Measurements from ENCODE around the gene RILP.
A peak's percentile ranks its signal among the peaks of the same experiment; 100 is the strongest.

The RILP gene

DNA sequence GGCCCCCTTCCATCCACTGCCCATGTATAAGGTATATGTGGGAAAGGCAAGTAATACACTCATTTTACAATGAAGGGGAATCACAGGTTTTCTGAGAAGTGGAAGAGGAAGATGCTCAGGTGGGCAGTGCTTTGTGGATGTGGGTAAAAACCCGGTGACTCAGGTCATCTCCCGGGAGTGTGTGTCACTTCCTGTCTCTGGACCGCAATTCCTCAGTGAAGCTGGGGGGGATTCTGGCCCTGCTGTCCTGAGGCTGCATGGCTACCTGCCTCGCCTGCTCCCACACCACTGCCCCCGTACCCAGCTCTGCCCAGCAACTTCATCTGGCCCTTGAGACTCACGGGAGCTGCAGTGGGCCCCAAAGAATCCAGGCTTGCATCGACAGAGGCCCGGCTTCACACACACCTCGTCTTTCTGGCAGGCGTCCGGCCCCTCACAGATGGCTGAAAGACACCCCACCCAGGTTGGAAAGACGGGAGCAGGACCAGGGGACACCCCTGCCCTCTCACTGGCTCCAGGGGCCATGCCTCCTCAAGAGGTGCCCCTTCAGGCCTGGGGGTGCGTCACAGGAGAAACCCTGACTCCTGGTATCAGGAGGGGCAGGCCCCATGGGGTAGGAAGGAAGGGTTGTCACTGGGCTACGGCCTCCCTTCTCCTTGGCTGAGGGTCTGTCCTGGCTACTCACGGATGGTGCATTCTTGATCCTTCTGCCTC lies 5.0 kb downstream of the RILP start:
- no peaks in the 10 kb centered on the region for H3K9me3 ChIP-seq (ENCODE audit: control insufficient read depth, insufficient read depth, low read length)
- H3K4me3 ChIP-seq (ENCODE audit: low read length), result peak overlapping the region; percentile 75
- 0 out of 2 replicates have a peak overlapping the region, but pooled peaks have one; percentile 4 for H3K27ac ChIP-seq (ENCODE audit: low read depth, low read length)
- H3K4me1 ChIP-seq (ENCODE audit: control insufficient read depth, low read length), result peaks cover 40% of the 10 kb centered on the region
- H4K20me1 ChIP-seq (ENCODE audit: control insufficient read depth, insufficient read depth, low read depth, low read length), result no peaks in the 10 kb centered on the region
- peaks cover 8% of the 10 kb centered on the region for H3F3A ChIP-seq (ENCODE audit: control insufficient read depth, insufficient read depth)
- H3K4me2 ChIP-seq (ENCODE audit: low read length), result peak overlapping the region; percentile 68
- TF ChIP-seq EZH2phosphoT487 (IDR thresholded peaks at IDR 0.05; ENCODE audit: borderline replicate concordance, low read length), result no peak
- TF ChIP-seq, protein P1, sequence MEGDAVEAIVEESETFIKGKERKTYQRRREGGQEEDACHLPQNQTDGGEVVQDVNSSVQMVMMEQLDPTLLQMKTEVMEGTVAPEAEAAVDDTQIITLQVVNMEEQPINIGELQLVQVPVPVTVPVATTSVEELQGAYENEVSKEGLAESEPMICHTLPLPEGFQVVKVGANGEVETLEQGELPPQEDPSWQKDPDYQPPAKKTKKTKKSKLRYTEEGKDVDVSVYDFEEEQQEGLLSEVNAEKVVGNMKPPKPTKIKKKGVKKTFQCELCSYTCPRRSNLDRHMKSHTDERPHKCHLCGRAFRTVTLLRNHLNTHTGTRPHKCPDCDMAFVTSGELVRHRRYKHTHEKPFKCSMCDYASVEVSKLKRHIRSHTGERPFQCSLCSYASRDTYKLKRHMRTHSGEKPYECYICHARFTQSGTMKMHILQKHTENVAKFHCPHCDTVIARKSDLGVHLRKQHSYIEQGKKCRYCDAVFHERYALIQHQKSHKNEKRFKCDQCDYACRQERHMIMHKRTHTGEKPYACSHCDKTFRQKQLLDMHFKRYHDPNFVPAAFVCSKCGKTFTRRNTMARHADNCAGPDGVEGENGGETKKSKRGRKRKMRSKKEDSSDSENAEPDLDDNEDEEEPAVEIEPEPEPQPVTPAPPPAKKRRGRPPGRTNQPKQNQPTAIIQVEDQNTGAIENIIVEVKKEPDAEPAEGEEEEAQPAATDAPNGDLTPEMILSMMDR (IDR thresholded peaks at IDR 0.05; ENCODE audit: low read depth, low read length, poor library complexity, severe bottlenecking), result no peak
- no peaks in the 10 kb centered on the region for H3K9me2 ChIP-seq (replicated peaks; ENCODE audit: control insufficient read depth, low read length)
- peaks cover 3% of the 10 kb centered on the region; the same call in 1 of the 2 replicates for H3K36me3 ChIP-seq (ENCODE audit: control insufficient read depth, low read length)
- H3K79me2 ChIP-seq (ENCODE audit: control insufficient read depth, low read length), result no peaks in the 10 kb centered on the region
- no peaks in the 10 kb centered on the region for H3K27me3 ChIP-seq (ENCODE audit: control insufficient read depth, low read length)

DNA sequence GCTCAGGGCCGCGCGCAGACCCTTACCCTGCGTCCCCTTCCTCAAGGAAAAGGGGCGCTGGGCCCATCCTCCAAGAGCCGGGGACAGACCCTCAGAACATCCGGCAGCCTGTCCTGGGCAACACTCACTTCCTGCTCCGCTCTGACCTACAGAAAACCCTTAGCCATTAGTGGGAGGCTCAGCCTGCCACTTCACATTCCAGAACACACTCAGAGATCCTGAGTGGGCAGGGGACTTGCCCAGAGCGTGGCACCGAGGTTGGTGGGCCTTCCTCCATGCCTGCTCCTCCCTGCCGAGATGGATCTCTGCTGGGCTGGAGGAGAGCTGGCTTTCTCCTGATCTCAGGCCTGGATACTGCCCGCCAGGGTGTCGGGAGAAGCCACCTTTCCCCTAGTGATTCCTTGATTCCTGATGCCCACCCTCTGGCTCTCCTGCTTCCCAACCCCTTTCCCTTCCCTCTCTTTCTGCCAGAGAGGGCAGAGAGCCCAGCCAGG lies 5.6 kb downstream of the RILP start:
- H3K4me1 ChIP-seq (ENCODE audit: control insufficient read depth, low read length), result peaks cover 35% of the 10 kb centered on the region
- H3K4me2 ChIP-seq (ENCODE audit: low read length), result peak overlapping the region; percentile 68

DNA sequence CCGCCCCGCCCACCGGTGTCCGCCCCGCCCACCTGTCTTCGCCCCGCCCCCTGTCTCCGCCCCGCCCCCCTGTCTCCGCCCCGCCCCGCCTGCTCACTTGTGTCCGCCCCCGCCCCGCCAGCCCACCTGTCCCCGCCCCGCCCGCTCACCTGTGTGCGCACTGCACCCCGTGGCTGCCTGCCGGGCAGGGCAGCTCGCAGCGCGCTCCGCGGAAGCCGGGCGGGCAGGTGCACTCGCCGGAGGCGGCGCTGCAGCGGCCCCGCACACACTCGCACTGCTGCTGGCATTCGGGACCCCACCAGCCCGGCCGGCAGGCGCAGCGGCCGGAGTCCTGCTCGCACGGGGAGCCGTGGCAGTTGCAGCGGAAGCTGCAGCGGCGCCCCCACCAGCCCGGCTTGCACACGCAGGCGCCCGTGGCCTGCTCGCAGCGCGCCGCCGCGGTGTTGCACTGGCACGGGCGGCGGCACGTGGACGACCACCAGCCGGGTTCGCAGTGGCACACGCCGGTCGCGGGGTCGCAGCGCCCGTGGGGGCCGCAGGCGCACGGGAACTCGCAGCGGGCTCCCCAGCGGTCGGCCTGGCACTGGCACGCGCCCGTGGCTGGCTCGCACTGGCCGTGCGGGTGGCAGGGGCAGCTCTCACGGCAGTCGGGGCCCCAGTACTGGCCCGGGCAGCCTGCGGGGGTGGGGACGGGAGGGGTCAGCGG lies 6.2 kb downstream of the RILP start:
- no peaks in the 10 kb centered on the region for H3K9me3 ChIP-seq (ENCODE audit: control insufficient read depth, insufficient read depth, low read length)
- H4K20me1 ChIP-seq (ENCODE audit: control insufficient read depth, insufficient read depth, low read depth, low read length), result no peaks in the 10 kb centered on the region
- H3K36me3 ChIP-seq (ENCODE audit: control insufficient read depth, low read length), result peaks cover 3% of the 10 kb centered on the region; the same call in 1 of the 2 replicates
- H3K79me2 ChIP-seq (ENCODE audit: control insufficient read depth, low read length), result no peaks in the 10 kb centered on the region
- peaks cover 8% of the 10 kb centered on the region for H3F3A ChIP-seq (ENCODE audit: control insufficient read depth, insufficient read depth)
- peaks cover 32% of the 10 kb centered on the region for H3K4me1 ChIP-seq (ENCODE audit: control insufficient read depth, low read length)
- peak overlapping the region; percentile 4; the same call in 1 of the 2 replicates for H3K27ac ChIP-seq (ENCODE audit: low read depth, low read length)
- peak overlapping the region; percentile 68 for H3K4me2 ChIP-seq (ENCODE audit: low read length)
- no peaks in the 10 kb centered on the region for H3K27me3 ChIP-seq (ENCODE audit: control insufficient read depth, low read length)
- H3K4me3 ChIP-seq (ENCODE audit: low read length), result peak overlapping the region; percentile 75
- no peak for TF ChIP-seq EZH2phosphoT487 (IDR thresholded peaks at IDR 0.05; ENCODE audit: borderline replicate concordance, low read length)
- TF ChIP-seq, protein P1 (IDR thresholded peaks at IDR 0.05; ENCODE audit: low read depth, low read length, poor library complexity, severe bottlenecking), result peak; percentile 35
- H3K9me2 ChIP-seq (replicated peaks; ENCODE audit: control insufficient read depth, low read length), result no peaks in the 10 kb centered on the region

More for the DNA sequence above, 5.6 kb downstream of the RILP start:
- Histone ChIP-seq H3K36me3 (ENCODE audit: control insufficient read depth, low read length) (peaks cover 3% of the 10 kb centered on the region; the same call in 1 of the 2 replicates), H3K79me2 (ENCODE audit: control insufficient read depth, low read length) (no peaks in the 10 kb centered on the region), H3K4me3 (ENCODE audit: low read length) (peak overlapping the region; percentile 75), H4K20me1 (ENCODE audit: control insufficient read depth, insufficient read depth, low read depth, low read length) (no peaks in the 10 kb centered on the region), H3K27ac (ENCODE audit: low read depth, low read length) (peak overlapping the region; percentile 4; the same call in 1 of the 2 replicates), H3K9me2 (replicated peaks; ENCODE audit: control insufficient read depth, low read length) (no peaks in the 10 kb centered on the region), H3K9me3 (ENCODE audit: control insufficient read depth, insufficient read depth, low read length) (no peaks in the 10 kb centered on the region), H3F3A (ENCODE audit: control insufficient read depth, insufficient read depth) (peaks cover 8% of the 10 kb centered on the region), H3K27me3 (ENCODE audit: control insufficient read depth, low read length) (no peaks in the 10 kb centered on the region)
- TF ChIP-seq, protein P1 (IDR thresholded peaks at IDR 0.05; ENCODE audit: low read depth, low read length, poor library complexity, severe bottlenecking), result no peak
- TF ChIP-seq EZH2phosphoT487 (IDR thresholded peaks at IDR 0.05; ENCODE audit: borderline replicate concordance, low read length), result no peak
